Epidermal melanocyte (primary cell): Measurements from ENCODE around the gene NUDCD3.

Experiments used
- DNase-seq: peaks from one replicate; pipeline ENCODE4 v3.0.0; 2011; ENCODE audit warnings: low spot score; ENCODE audit not compliant: insufficient read length

NUDCD3 gene

GRCh38 chr7:44402401-44403060, 87.9 kb downstream of the NUDCD3 start:
- no peak for DNase-seq

GRCh38 chr7:44401692-44402091, 88.8 kb downstream of the NUDCD3 start:
- DNase-seq = no peak

DNA sequence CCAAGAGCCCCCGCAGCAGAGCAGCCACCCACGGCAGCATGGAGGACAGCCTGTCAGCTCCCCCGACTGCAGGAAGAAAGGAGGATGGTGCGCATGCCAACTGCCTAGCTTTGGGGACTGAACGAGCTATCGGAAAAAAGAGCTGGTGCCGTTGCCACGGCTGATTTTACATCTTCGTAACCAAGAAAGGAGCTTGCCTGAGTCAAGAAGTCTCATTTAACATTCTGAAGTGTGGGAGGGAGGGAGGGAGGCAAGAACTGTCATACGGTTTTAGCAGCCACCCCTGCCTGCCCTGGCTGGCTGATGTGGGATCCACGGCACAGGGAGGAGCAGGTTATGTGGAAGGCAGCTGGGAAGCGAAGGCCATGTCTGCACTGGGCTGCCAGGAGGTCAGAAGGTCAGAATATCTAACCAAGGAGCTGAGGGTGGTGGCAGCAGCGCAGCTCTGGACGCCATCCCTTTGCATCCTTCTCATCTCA, 90.4 kb downstream of the NUDCD3 start:
- DNase-seq = no peak

DNA sequence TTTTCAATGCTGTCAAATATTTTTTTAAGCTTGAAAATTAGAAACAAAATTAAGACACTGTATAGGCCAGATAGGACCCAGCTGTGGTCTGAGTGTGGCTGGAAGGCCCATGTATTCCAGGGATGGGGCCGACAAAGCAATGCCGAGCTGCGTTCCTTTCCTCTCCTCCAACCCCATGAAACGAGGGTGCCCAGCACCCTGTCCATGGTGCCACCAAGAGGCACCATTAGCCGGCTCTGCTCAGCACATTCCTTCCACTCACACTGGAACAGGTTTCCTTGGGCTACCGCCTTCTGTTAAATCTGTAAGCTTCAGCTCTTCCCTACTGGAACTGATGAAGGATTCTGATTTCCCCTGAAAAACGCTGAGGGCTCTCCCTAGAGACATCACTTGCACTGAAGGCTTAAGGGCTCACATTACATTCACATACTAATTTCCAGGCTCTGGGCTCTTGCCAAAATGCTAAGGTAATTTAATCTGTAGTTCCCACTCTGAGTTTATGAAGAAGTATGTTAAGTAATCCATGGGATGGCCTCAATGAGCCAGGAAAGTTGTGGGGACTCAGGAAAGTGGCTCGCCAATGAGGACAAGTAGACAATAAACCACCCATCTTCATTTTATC, 91.4 kb downstream of the NUDCD3 start:
- DNase-seq = no peak

DNA sequence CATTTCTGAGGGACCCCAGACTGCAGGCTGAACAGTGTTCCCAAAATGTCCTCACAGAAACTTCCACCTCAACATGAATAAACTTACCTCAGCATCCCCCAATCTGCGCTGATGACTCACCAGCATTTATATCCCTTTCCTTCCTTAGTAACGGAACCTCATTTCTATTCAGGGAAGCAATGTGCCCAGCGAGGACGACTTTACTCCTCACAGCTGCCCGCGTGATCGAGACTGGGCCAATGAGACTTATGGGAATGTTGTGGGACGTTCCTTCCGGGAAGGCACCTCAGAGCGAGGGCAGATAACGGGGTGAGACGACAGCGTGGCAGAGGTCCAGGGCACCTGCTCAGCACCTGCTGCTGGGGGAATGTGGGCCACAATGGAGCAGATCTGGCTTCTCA, 91.9 kb downstream of the NUDCD3 start:
- no peak for DNase-seq

DNA sequence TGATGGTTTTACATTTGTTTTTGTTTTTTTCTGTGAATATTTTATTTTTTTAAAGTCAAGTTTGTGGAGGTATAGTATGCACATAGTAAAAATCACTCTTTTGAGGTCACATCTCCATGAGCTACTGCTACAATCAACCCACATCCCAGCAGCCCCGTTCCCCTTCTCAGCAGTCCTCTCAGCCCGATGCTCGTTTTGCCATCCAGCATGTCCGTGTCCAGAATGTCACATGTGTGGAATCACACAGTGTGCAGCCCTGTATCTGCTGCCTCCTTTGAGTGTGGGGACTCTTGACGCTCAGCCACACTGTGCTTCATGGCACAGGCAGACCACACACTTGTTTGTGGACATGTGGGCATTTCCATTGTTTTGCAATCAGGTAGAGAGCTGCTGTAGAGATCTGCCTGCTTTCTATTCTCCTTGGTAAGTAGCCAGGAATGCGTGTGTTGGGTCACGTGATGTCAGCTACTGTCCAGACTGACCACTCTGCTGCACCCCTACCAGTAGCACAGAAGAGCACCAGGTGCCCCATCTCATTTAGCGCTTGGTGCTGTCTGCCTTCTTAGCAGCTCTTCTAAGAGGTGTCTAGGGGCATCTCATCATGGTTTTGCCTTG, 93.4 kb downstream of the NUDCD3 start:
- no peak for DNase-seq

GRCh38 chr7:44396496-44396895, 94.0 kb downstream of the NUDCD3 start:
- no peak for DNase-seq

GRCh38 chr7:44395067-44395466, 95.4 kb downstream of the NUDCD3 start:
- DNase-seq = no peak

- DNase-seq = no peak
Observed at GRCh38 chr7:44394636-44395035, 95.8 kb downstream of the NUDCD3 start.

GRCh38 chr7:44394112-44394447, 96.4 kb downstream of the NUDCD3 start:
- DNase-seq = no peak

DNA sequence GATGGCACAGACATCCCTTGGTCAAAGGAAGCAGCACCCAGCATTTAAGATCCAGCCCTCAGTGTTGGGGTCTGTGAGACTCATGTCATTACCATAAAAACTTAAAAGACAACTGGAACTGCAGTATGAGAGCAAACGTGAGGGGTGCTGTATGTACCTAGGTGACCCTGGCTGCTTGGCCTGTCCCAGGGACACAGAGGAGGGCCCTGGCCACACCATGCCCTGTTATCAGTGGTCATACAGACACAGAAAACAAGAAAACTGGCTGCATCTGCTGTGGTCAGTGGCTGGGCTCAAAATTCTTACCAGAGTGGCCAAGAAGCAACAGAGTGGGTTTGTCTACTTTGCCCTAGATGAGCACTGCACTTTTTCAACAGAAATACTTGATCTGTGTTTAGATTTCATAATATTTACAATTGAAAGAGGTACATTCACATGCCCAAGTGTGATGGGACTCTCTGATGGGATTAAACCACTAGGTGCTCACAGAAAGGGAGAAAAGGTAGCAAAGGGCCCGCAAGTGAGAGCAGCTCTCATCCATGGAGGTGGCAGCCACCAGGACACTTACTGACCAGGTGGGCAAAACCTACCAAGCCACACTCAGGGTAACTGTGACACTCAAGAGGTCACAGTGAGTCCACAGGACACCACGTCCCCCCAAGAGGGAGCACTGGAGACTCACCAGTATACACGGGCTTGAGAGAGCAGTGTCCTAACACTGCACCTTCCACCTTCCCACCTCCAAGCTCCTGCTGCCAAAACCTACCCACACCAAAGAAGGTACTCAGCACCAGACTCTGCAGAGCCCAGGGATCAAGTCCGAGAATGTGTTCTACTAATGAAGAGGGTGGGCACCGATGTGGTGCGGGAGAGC, 97.0 kb downstream of the NUDCD3 start:
- no peak for DNase-seq

- no peak for DNase-seq
Observed at GRCh38 chr7:44392618-44393010, 97.8 kb downstream of the NUDCD3 start.

GRCh38 chr7:44391746-44392617, 98.5 kb downstream of the NUDCD3 start:
- DNase-seq = no peak

- no peak for DNase-seq
Observed at GRCh38 chr7:44391171-44391570, 99.3 kb downstream of the NUDCD3 start.

DNA sequence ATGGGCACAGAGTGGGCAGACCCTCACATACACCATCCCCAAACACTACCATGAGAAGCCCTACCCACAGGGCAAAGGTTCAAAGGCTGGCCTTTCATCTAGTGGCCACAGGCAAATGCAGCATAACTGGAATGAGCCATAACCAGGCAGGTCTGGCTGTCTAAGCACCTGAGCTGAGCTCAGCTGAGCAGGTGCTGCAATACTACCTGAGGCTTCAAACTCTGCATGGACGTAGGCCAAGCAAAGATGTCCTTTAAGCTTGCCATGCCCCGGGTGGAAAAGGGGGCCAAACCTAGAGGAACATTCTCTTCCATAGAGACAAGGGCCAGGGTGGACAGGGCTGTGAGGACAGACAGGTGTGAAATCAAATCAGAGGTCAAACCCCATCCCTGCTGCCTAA, 99.8 kb downstream of the NUDCD3 start:
- DNase-seq = no peak

DNA sequence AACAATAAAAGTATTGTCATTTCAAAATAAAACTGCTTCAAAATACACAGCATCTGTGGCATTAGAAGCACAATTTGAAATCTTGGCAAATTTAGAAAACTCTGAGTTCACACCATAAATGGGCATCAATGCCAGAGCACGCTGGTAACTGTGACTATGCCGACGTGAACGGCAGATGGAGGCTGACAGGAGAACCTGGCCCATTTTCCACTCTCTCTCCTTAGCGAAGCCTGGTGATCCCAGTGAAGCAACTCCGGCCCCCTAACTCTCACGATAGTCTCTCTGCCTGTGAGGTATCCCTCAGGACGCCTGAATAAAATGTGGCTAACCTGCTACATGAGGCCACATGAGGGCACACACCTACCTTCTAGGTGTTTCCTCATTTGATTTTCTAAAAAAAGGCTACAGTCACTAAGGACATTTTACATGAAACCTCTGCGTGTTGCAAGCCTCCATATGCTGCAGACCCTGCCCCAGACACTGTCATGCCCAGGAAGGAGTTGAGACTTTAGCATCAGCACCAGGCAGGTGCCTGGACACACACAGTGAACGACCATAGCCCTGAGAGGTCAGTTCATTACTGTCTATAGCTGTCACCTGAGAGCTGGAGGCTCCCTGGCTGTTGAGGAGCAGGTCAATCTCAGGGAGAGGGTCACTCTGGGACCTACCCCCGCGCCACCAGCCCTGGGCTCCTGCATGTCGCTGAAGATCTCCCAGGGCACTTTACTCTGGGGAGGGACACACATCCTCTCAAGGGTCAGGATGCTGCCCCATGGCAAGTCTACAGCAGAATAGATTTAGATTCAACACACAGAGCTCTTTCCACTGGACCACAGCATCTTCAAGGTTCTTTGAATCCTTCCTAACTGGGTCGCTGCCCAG, 102.1 kb downstream of the NUDCD3 start:
- DNase-seq = no peak

DNA sequence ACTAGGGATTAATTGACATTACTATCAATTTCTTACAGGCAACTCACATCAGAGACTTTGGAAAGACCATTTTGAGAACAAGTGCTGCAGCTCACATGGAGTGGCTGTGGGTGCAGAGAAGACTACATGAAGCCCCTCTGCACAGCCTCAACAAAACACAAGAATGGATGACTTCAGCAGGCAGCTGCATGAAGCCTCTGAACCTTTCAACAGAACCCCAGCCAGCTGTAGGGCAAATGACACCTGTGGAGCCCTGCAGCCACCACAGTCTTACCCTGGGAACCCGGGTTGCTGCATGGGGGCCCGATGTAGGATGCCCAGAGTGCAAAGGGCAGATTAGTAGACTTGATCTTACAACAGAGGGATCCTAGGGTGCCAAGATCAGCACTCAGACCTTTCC, 103.1 kb downstream of the NUDCD3 start:
- no peak for DNase-seq

DNA sequence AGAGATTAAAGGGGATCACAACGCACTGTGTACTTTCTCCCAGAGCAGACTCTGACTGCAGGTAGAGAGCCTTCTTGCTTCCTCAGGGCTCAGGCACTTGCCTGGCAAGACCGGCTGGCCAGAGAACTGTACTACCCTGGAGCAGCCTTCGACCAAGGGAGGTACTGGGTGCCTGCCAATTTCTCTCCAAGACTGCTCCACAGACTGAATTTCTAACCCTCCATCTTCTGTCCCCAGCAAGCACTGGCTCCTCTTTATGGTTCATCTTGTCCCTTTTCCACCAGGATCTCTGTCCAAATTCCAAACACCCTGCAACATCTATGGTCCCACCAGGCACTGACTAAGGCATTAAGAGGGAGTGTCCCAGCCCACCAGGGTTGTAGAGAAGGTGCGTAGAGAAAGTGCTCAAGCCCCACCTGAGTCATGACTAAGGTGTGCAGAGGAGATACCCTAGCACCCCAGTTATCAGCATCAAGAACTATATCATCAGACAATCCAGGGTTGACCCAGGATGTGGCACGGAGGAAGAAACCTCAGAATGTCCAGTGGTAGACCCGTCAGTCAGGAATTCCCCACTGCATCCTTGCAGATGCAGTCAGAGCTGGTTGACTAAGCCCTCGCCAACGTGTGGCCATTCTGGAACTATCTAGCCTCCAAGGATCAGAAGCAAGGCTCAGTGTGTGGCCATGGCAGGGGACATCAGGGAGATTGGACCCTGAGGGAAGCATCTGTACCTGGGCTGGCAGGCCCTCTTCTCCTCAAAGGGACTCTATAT, 104.1 kb downstream of the NUDCD3 start:
- no peak for DNase-seq

DNA sequence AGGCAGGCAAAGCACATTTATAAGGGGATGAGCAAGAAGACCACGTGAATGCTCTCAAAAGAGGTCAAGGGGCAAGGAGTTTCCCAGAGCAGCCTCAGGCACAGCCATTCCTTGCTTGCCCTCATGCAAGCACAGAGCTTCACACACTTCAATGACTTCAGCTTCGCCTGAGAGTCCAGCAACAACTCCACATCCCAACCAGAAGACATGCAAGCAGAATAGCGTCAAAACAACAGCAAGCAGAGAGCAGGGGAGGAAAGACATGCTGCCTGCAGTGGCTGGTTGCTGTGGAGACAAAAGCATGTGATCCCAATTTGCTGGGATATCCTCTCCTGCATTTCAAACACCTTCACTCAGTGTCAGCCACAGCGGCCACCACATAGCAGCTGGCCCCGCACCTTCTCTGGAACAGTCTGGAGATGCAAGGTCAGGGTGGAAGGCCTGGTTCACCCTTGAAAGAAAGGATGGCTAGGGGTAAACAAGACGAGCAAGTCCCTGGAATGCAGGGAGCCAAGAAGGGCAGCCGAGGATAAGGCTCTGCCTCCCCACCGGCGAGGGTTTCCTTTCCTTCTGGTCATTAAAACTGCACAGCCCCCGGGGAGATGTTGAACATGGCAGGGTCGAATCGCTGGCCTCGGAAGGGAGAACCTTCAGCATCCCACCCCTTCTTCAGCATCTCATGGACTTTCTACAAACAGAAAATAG, 104.9 kb downstream of the NUDCD3 start:
- no peak for DNase-seq
